ENCODE data around the gene ZNF576. TPM values are rescaled to one million over a fixed set of nuclear protein-coding genes. Genes with fewer than 3 reads are reported as not detected.
A peak's percentile ranks its signal among the peaks of the same experiment; 100 is the strongest.

The ZNF576 gene
- total and polyA plus RNA-seq, 2 of the 13 experiments (the other 11 are each of a cell fraction or from before 2014, with no cell fraction given): 7.2 to 9.6 TPM

DNA sequence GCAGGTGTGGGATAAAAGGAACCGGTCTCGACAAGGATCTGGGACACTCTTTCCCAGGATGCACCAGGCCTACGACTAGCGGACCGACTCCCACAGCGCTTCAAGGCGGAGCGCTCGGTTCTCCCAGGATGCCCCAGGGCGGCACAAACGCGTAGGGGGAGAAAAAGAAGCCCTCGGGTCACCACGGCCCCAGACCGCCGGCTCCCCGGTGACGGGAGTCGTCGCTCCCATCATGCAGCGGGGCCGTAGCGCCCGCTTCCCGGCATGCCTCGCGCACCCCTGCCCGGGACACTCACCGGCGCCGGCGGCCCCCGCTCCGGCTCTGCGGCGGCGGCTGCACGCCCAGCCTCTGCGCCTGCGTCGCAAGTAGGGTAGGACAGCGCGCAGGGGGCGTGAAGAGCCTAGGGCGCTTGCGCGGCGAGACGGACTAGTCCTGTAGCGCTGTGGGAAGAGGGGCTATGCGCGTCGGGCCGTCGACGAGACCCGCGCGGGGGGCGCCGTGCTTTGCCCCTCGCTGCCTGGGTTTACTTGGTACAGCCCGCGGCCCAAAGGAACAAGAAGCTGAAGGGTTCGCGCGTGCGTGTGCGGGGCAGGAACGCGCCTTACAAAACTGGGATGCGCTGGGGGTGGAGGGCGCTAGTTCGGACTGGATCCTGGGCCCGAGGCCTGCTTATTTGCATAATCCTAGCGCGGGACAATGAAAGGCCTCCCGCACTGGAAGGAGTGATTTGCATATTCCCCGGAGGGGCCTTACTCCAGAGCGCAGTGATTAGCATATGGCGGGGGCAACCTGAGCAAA, 23.1 kb downstream of the ZNF576 start, which contains the start of gene ZNF428 (continued):
- peak; percentile 97 for TF ChIP-seq PRDM10 (CRISPR knock-in tag; IDR thresholded peaks at IDR 0.05; ENCODE audit: low read depth)
- 0 out of 2 replicates have a peak, but pooled peaks have one; percentile 75 for TF ChIP-seq ZNF713 (CRISPR knock-in tag; IDR thresholded peaks at IDR 0.05)
- no peak for TF ChIP-seq MTF2 (CRISPR knock-in tag; IDR thresholded peaks at IDR 0.05; ENCODE audit: borderline replicate concordance)
- TF ChIP-seq, protein P1, sequence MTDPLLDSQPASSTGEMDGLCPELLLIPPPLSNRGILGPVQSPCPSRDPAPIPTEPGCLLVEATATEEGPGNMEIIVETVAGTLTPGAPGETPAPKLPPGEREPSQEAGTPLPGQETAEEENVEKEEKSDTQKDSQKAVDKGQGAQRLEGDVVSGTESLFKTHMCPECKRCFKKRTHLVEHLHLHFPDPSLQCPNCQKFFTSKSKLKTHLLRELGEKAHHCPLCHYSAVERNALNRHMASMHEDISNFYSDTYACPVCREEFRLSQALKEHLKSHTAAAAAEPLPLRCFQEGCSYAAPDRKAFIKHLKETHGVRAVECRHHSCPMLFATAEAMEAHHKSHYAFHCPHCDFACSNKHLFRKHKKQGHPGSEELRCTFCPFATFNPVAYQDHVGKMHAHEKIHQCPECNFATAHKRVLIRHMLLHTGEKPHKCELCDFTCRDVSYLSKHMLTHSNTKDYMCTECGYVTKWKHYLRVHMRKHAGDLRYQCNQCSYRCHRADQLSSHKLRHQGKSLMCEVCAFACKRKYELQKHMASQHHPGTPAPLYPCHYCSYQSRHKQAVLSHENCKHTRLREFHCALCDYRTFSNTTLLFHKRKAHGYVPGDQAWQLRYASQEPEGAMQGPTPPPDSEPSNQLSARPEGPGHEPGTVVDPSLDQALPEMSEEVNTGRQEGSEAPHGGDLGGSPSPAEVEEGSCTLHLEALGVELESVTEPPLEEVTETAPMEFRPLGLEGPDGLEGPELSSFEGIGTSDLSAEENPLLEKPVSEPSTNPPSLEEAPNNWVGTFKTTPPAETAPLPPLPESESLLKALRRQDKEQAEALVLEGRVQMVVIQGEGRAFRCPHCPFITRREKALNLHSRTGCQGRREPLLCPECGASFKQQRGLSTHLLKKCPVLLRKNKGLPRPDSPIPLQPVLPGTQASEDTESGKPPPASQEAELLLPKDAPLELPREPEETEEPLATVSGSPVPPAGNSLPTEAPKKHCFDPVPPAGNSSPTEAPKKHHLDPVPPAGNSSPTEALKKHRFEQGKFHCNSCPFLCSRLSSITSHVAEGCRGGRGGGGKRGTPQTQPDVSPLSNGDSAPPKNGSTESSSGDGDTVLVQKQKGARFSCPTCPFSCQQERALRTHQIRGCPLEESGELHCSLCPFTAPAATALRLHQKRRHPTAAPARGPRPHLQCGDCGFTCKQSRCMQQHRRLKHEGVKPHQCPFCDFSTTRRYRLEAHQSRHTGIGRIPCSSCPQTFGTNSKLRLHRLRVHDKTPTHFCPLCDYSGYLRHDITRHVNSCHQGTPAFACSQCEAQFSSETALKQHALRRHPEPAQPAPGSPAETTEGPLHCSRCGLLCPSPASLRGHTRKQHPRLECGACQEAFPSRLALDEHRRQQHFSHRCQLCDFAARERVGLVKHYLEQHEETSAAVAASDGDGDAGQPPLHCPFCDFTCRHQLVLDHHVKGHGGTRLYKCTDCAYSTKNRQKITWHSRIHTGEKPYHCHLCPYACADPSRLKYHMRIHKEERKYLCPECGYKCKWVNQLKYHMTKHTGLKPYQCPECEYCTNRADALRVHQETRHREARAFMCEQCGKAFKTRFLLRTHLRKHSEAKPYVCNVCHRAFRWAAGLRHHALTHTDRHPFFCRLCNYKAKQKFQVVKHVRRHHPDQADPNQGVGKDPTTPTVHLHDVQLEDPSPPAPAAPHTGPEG (CRISPR knock-in tag; IDR thresholded peaks at IDR 0.05): peak; percentile 90
- TF ChIP-seq SP140L (CRISPR knock-in tag; IDR thresholded peaks at IDR 0.05; ENCODE audit: borderline replicate concordance): no peak
- no peak for TF ChIP-seq SRF (IDR thresholded peaks at IDR 0.05; ENCODE audit: low read depth, low read length)
- TF ChIP-seq ZNF180 (CRISPR knock-in tag; IDR thresholded peaks at IDR 0.05; ENCODE audit: borderline replicate concordance, low read depth): 0 out of 2 replicates have a peak, but pooled peaks have one; percentile 37
- TF ChIP-seq TOE1 (CRISPR knock-in tag; IDR thresholded peaks at IDR 0.05): no peak
- peak; percentile 71; the same call in 1 of the 2 replicates for TF ChIP-seq ZNF768 (CRISPR knock-in tag; IDR thresholded peaks at IDR 0.05)
- TF ChIP-seq HOXA9 (CRISPR knock-in tag; IDR thresholded peaks at IDR 0.05; ENCODE audit: borderline replicate concordance): peak; percentile 86; the same call in 1 of the 2 replicates
- peak; percentile 74; the same call in 1 of the 2 replicates for TF ChIP-seq GABPB1 (CRISPR knock-in tag; IDR thresholded peaks at IDR 0.05)
- TF ChIP-seq ZNF484 (CRISPR knock-in tag; IDR thresholded peaks at IDR 0.05; ENCODE audit: borderline replicate concordance, low read depth): no peak
- TF ChIP-seq SOX13 (IDR thresholded peaks at IDR 0.05): no peak; the same call in 1 of the 2 replicates
- no peak; a peak in 1 of 4 replicates for TF ChIP-seq SOX13 (CRISPR knock-in tag; conservative IDR thresholded peaks at IDR 0.05 in 1 of 2, IDR thresholded peaks at IDR 0.05 in 1 of 2)
- TF ChIP-seq SALL1 (CRISPR knock-in tag; IDR thresholded peaks at IDR 0.05): peak; percentile 27; the same call in 1 of the 2 replicates
- TF ChIP-seq THAP8 (CRISPR knock-in tag; IDR thresholded peaks at IDR 0.05; ENCODE audit: borderline replicate concordance): no peak
- TF ChIP-seq ZNF577 (CRISPR knock-in tag; IDR thresholded peaks at IDR 0.05; ENCODE audit: borderline replicate concordance, low read depth): no peak
- 0 out of 2 replicates have a peak, but pooled peaks have one; percentile 6 for TF ChIP-seq NR2F2 (IDR thresholded peaks at IDR 0.05; ENCODE audit: borderline replicate concordance, low read depth)
